GM21423 (cell line): ENCODE measurements around the gene NKRF.

Source experiments
- ATAC-seq: cut with Tn5 transposase; IDR thresholded peaks from one replicate; pipeline ENCODE4 v1.9.1; 2021; ENCODE audit warnings: mild to moderate bottlenecking, moderate library complexity; ENCODE audit not compliant: unreplicated experiment

NKRF gene

DNA sequence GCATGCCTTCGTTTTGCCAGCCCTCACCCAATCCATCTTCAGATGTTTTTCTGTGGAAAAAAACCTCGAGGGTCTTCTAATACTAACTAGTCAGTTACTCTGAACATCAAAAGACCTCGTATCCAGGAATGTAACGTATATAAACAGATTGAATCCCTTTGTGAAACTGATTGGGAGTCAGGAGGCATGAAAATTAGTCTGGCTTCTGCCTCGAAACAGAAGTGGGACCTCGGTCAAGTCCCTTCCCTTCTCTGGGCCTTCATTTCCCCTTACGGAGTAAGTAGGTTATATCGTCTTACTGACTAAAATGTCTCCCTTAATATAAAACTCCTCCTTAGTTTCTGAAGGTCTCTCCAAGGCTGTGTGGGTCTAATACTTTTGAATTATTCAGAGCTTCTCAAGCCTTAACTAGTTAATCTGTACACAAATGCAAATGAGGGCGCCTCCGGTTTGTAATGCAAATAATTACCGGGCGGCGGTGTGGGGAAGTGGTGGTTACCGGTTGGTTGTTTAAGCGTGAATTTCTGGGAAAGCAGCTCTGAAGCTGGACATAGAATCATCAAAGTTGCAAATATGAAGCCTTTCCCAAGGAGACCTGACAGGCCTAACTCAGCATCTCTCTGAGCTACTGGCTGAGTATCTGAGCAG, 11.4 kb upstream of the NKRF start:
- peak; percentile 60 for ATAC-seq

GRCh38 chrX:119614776-119615175, 8.6 kb upstream of the NKRF start:
- no peak for ATAC-seq

- ATAC-seq: no peak
These were observed 780 bp upstream of the NKRF start for GRCh38 chrX:119607018-119607389.

- peak; percentile 35 for ATAC-seq
These were observed 552 bp downstream of the NKRF start for GRCh38 chrX:119605464-119606279.

GRCh38 chrX:119604766-119605463, 1.3 kb downstream of the NKRF start:
- no peak for ATAC-seq

- ATAC-seq: no peak
These were observed 3.4 kb downstream of the NKRF start for GRCh38 chrX:119602701-119603255.

DNA sequence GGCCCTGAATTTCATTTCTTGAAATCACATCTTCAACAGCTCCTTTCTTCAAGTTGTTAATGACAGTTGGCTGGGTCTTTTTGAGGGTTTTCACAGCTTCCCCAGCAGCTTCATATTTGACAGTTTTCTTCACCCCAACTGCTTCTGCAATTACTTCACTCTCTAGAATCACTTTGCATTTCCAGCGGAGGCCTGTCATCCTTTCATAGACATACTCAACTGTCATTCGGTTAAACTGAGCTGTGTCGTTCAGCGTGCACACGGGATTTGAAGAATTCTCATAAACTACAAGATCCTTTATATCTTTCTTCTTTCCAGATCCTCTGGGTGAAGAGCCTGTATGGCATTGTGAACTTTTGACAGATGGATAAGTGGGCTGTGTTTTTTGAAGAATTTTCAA, 16.4 kb downstream of the NKRF start:
- ATAC-seq: no peak

DNA sequence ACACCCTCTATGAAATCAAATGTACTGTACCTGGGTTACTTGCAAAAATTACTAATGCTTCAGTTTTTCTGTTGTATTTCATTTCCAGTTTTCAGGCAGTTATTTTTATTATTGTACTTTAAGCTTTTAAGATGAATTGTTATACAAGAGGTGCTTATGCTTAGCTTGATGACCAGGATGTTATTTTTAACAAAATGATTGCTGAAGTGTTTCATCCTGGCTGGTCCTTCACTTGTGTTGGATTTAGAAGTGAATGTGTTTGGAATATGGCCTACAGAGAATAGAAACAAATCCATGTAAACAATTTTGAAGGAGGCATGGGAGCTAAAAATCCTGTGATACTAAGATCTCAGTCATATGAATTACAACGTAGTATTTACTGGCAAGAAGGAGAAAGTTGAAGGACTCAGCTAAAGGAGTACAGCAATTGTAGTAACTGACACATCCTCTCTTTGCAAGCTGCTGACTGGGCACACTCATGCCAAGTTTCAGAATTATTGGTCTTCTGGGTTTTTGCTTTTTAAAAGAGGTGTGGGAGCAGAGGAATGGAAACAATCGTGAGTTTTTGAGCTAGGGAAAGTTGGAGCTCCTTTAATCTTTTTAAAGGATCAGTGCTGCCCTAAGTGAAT, 22.7 kb downstream of the NKRF start:
- no peak for ATAC-seq

DNA sequence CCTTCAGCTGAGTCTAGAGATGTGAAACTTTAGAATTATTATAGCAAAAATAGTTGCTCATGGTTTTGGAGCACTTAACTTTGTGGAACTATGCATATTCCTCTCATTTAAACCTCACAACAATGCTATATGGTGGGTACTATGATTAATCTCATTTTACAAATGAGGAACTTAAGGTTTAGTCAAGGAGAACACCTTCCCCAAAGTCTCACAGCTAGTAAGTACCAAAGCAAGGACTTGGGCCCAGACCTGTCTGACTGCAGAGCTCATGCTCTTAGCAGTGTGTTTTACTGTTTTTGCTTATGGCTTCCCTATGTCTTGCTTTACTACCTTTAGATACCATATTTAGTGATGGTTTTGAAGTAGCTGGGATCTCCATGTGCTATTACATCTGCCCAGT, 26.8 kb downstream of the NKRF start:
- no peak for ATAC-seq

DNA sequence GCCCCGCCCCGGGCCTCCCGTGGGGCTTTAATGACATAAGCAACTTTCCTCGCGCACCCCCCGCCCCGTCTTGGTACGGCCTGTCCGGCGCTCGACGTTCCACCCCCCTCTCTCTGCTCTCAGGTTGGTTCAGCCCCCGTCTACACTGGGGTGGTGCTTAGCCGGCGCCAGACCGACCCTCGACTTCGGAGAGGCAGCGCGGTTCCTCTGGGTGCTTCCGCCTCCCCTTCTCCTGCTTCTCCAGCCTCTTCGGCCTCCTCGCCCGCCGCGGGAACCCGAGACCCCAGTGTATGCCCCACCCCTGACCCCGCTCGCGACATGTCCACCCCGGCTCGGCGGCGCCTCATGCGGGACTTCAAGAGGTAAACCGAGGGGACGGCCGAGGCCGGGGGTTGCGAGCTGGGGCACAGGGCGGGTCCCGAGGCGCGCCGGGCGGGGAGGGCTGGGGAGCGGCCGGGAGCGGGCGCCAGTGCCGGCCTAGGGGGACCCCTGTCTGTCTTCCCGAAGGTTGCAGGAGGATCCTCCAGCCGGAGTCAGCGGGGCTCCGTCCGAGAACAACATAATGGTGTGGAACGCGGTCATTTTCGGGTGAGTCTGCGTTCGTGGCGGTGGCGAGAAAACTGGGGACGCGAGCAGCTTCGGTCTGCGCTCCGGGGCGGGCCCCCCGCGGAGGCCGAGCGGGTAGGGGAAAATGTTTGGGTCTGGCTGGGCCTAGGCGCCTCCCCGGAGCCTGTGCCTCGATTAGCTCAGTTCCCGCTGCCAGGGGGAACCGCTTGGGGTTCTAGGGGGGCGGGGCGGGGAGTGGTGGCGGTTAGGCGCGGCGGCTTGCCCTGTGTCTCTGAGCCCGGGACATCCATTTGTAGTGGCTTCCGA, 31.6 kb downstream of the NKRF start, which contains the start of gene UBE2A:
Gene UBE2A (plus strand): TSS at position 170 of the 873 bp plus-strand sequence. CDS start 149 bp downstream, at position 319.
- peak; percentile 76 for ATAC-seq

GRCh38 chrX:119573840-119574393, 32.3 kb downstream of the NKRF start:
- ATAC-seq: peak; percentile 17

DNA sequence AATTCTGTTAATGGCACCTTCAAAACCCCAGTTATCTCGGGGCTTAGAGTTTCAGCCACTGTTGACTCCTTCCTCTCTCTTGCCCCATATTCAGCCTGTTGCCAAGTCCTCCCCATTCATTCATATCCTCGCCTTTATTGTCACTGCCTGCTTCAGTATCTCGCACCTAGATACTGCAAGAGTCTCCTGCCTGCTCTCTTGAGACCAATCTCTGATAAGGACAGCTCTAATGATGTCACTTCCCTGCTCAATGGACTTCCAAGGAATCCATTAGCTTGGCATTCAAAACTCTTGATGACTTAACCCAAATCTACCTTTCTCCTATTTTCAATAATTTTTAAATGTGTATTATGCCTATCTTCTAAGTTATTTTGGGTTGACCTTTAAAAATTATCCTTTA, 33.0 kb downstream of the NKRF start:
- ATAC-seq: no peak

GRCh38 chrX:119570351-119570835, 35.8 kb downstream of the NKRF start:
- no peak for ATAC-seq

DNA sequence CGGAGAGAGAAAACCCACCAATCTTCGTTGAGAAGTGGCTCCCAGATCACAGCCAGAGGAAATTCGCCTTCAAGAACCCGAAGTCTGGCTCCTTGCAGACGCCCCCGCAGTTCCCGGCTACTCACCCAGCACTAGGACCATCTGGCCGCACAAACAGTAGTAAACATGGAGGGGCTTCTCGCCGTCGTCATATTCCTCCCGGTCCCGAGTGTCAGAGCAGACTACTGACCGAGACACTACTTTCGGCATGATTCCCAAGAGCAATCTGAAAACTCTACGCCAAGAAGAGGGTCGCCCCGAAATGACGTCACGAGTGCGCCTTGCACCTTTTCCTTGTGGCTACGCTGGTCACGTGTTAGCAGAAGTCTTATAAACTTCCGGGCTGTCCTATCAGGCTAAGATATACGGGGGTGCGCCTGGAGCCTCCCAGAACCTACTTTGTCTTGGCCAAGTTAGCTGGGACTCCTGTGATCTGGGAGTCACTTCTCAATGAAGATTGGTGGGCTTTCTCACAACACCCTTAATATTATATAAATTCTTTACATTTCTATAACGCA, 41.0 kb downstream of the NKRF start, which contains the start of gene STEEP1:
Gene STEEP1 (minus strand): TSS at position 303 of the 557 bp plus-strand sequence. CDS start 54 bp downstream, at position 249.
- peak; percentile 97 for ATAC-seq

DNA sequence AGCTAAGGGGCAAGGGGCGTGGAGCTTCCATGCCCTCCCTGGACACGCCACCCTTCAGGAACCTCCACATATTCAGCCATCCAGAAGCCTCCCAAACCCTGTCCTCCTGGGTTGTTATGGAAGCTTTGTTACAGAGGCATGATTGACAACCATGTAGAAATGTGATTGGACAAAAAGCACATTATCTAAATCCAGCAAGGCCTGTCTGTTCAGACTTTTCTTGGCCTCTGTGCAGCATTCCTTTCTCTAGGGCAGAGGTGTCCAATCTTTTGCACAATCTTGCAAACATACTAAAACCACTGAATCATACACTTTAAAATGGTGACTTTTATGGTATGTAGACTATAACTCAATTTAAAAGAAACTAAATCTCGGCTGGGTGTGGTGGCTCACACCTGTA, 53.7 kb downstream of the NKRF start:
- ATAC-seq: no peak

GRCh38 chrX:119549327-119550016, 56.8 kb downstream of the NKRF start:
- ATAC-seq: no peak

- no peak for ATAC-seq
These were observed 65.0 kb downstream of the NKRF start for GRCh38 chrX:119541188-119541587.

DNA sequence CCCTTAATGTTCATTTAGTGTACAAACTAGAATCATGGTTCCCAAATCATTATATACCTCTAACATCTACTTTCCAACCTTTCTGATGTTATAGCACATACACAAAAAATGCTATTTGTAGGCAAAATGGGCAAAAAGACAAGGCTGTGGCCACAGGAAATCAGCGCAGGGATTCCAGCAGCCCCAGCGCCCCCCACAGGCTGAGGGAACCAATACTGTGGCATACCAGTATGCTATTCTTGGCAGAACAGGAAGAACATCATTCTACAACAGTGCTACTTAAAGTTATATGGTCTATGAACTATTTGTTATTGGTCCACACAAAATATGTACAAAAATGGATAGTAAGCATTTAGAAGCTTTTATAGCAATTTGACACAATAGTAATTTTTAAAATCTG, 66.4 kb downstream of the NKRF start:
- ATAC-seq: no peak
